Body of pancreas (tissue), 4 donors: ENCODE measurements around the gene GTPBP4. TPM values are rescaled to one million over a fixed set of nuclear protein-coding genes. Genes with fewer than 3 reads are reported as not detected.

Experiments
- ATAC-seq: fragments of 150-250 bp; one replicate; pipeline ENCODE4 v1.9.1; 2016
- DNase-seq, 4 donors: peaks; one replicate each; pipeline ENCODE4 v3.0.0-alpha.2; 2019
- H3K27ac ChIP-seq, 4 donors: fragments of 200-600 bp; sonication (generic); 1 replicate in 3 of 4; 2 replicates in 1 of 4; pipeline versions ENCODE4 v1.5.1 to v1.6.1; 2016 to 2019; ENCODE audit warnings: mild to moderate bottlenecking in 1 of 4, mixed read lengths in 1 of 4, moderate library complexity in 1 of 4
- H3K27me3 ChIP-seq, 2 donors: fragments of 200-600 bp; sonication (generic); one replicate each; pipeline ENCODE4 v1.6.0; 2016; ENCODE audit warnings: mild to moderate bottlenecking in 1 of 2
- H3K36me3 ChIP-seq, 2 donors: fragments of 200-600 bp; sonication (generic); replicated peaks in 1 of 2; 2 replicates each; pipeline ENCODE4 v1.5.1; 2016; ENCODE audit warnings: low read depth in 2 of 2; ENCODE audit not compliant: insufficient read depth in 1 of 2
- H3K4me1 ChIP-seq: fragments of 200-600 bp; sonication (generic); one replicate; pipeline ENCODE4 v1.6.0; 2016
- H3K4me3 ChIP-seq, 2 donors: fragments of 200-600 bp; sonication (generic); 1 replicate in 1 of 2; 2 replicates in 1 of 2; pipeline ENCODE4 v1.5.1; 2016 to 2019
- H3K9me3 ChIP-seq, 3 donors: fragments of 200-600 bp; sonication (generic); 1 replicate in 2 of 3; 2 replicates in 1 of 3; pipeline ENCODE4 v1.5.1; 2016
- CTCF ChIP-seq, 7 experiments: fragments of 450-650 bp in 4 of 7; fragments of 200-600 bp in 3 of 7; sonication (generic) in 3 of 7; IDR thresholded peaks; one replicate each; pipeline ENCODE4 v1.5.1; 2016 to 2019; ENCODE audit warnings: antibody characterized with exemption in 7 of 7
- POLR2A ChIP-seq, 3 donors: fragments of 450-650 bp; IDR thresholded peaks; one replicate each; pipeline ENCODE4 v1.6.1; 2016; ENCODE audit warnings: antibody characterized with exemption in 3 of 3, mild to moderate bottlenecking in 2 of 3
- WGBS, 2 donors: methylation state at CpG; one replicate each; pipeline ENCODE4 v1.1.5; 2017; 5-methylcytosine and 5-hydroxymethylcytosine counted together
- intact Hi-C: fragments of 100-400 bp; cut with DNase I; formaldehyde crosslinking; loops from one replicate; pipeline ENCODE4 v1.15.1; 2023
- total RNA-seq, 2 donors: library from RNA; depleted of rRNA; stranded (reverse); fragments of >200 nt; gene quantifications; one replicate each; pipeline ENCODE4 v1.1.0, GENCODE V29; 2016

The GTPBP4 gene
- total RNA-seq, 2 donors from 2014 or later: 8.3 to 20.4 TPM

- H3K9me3 ChIP-seq: no peaks in the 10 kb centered on the region
- intact Hi-C loops: no loop called here
Observed at GRCh38 chr10:970311-971149, 17.7 kb upstream of the GTPBP4 start.

GRCh38 chr10:971150-971542 lies 17.1 kb upstream of the GTPBP4 start:
- ATAC-seq: peak; percentile 51
- no peaks in the 10 kb centered on the region for H3K27me3 ChIP-seq
- no peak for TF ChIP-seq POLR2A (IDR thresholded peaks at IDR 0.05)
- TF ChIP-seq CTCF (IDR thresholded peaks at IDR 0.05): no peak
- H3K9me3 ChIP-seq: no peaks in the 10 kb centered on the region
- H3K4me1 ChIP-seq: peaks cover 21% of the 10 kb centered on the region
- intact Hi-C loops: no loop called here
- H3K4me3 ChIP-seq: no peak overlapping the region
- H3K27ac ChIP-seq: peak overlapping the region; percentile 50 to 78 (median 66)
- whole genome bisulfite sequencing, 2 donors: 20 to 28% methylated on average over 4 of the region's 4 CpGs
- no peaks in the 10 kb centered on the region for H3K36me3 ChIP-seq
- DNase-seq: peak; percentile 37 to 65 (median 41)

More at GRCh38 chr10:970311-971149, 17.7 kb upstream of the GTPBP4 start:
- Histone ChIP-seq H3K27me3 (no peaks in the 10 kb centered on the region), H3K4me3 (no peak overlapping the region), H3K27ac (peak overlapping the region; percentile 50 to 78 (median 66)), H3K4me1 (peaks cover 21% of the 10 kb centered on the region), H3K36me3 (no peaks in the 10 kb centered on the region)
- DNase-seq (peak; percentile 35 to 71 (median 52)), ATAC-seq (peak; percentile 81)
- TF ChIP-seq CTCF (IDR thresholded peaks at IDR 0.05): peak in 1 of 7 experiments; percentile 6
- no peak for TF ChIP-seq POLR2A (IDR thresholded peaks at IDR 0.05)
- 2 to 16% methylated on average over 14 of the region's 14 CpGs for WGBS, 2 donors

GRCh38 chr10:971613-972012 lies 16.6 kb upstream of the GTPBP4 start:
- Histone ChIP-seq H3K27ac (peak overlapping the region in 3 of 4 donors; percentile 61 to 78 (median 72)), H3K4me1 (peaks cover 21% of the 10 kb centered on the region), H3K27me3 (no peaks in the 10 kb centered on the region), H3K36me3 (no peaks in the 10 kb centered on the region), H3K4me3 (no peak overlapping the region), H3K9me3 (no peaks in the 10 kb centered on the region)
- TF ChIP-seq CTCF (IDR thresholded peaks at IDR 0.05) (no peak), POLR2A (IDR thresholded peaks at IDR 0.05) (no peak)
- intact Hi-C loops: no loop called here
- no peak for DNase-seq
- WGBS, 2 donors: 82 to 89% methylated on average over 12 of the region's 12 CpGs
- no peak for ATAC-seq

- DNase-seq (no peak), ATAC-seq (no peak)
- 79 to 95% methylated on average over 5 to 8 of the region's 8 CpGs for WGBS, 2 donors
- H3K36me3 ChIP-seq: no peaks in the 10 kb centered on the region
- no peaks in the 10 kb centered on the region for H3K9me3 ChIP-seq
- no peak overlapping the region for H3K27ac ChIP-seq
- no peak for TF ChIP-seq CTCF (IDR thresholded peaks at IDR 0.05)
- no peak for TF ChIP-seq POLR2A (IDR thresholded peaks at IDR 0.05)
- H3K4me1 ChIP-seq: peaks cover 21% of the 10 kb centered on the region
- H3K27me3 ChIP-seq: no peaks in the 10 kb centered on the region
- no peak overlapping the region for H3K4me3 ChIP-seq
- intact Hi-C loops: no loop called here
Observed at GRCh38 chr10:972763-973162, 15.5 kb upstream of the GTPBP4 start.
